Keratinocyte (primary cell): ENCODE data around the gene PNMT. TPM values are rescaled to one million over a fixed set of nuclear protein-coding genes. Genes with fewer than 3 reads are reported as not detected.
A peak's percentile ranks its signal among the peaks of the same experiment; 100 is the strongest.

Source experiments
- DNase-seq: peaks from one replicate; pipeline ENCODE4 v3.0.0-alpha.2; 2011; ENCODE audit warnings: low read depth, missing footprints, low spot score
- FAIRE-seq: peaks from 2 replicates; lab custom pipeline; 2011; peaks lifted over from hg19 to GRCh38; lab: Jason Lieb, UNC
- H2AFZ ChIP-seq: 2 replicates; pipeline ENCODE4 v1.6.0; 2012; ENCODE audit warnings: low read length, control low read depth, inconsistent platforms; ENCODE audit not compliant: control insufficient read depth
- H3K27ac ChIP-seq: 2 replicates; pipeline ENCODE4 v1.5.1; 2011; ENCODE audit warnings: low read length; ENCODE audit not compliant: control insufficient read depth, insufficient read depth
- H3K27me3 ChIP-seq: 3 replicates; pipeline ENCODE4 v1.6.0; 2011; ENCODE audit warnings: low read length; ENCODE audit not compliant: control insufficient read depth, insufficient read depth; ENCODE audit errors: extremely low read depth
- H3K36me3 ChIP-seq, 2 experiments: 2 replicates in 1 of 2; 3 replicates in 1 of 2; pipeline ENCODE4 v1.5.1; 2011; ENCODE audit warnings: low read length in 2 of 2, mild to moderate bottlenecking in 1 of 2; ENCODE audit not compliant: control insufficient read depth in 2 of 2, insufficient read depth in 2 of 2; ENCODE audit errors: extremely low read depth in 1 of 2
- H3K4me1 ChIP-seq: 3 replicates; pipeline ENCODE4 v1.5.1; 2011; ENCODE audit warnings: low read length; ENCODE audit not compliant: control insufficient read depth, insufficient read depth; ENCODE audit errors: extremely low read depth
- H3K4me2 ChIP-seq: 3 replicates; pipeline ENCODE4 v1.6.0; 2011; ENCODE audit warnings: low read depth, low read length; ENCODE audit not compliant: control insufficient read depth, insufficient read depth; ENCODE audit errors: extremely low read depth
- H3K4me3 ChIP-seq, 3 experiments: fragments of 200-600 bp in 1 of 3; sonication (generic) in 1 of 3; 2 replicates in 2 of 3; 3 replicates in 1 of 3; pipeline ENCODE4 v1.5.1; 2011 to 2016; ENCODE audit warnings: low read length in 3 of 3, mild to moderate bottlenecking in 3 of 3, control low read depth in 2 of 3, inconsistent platforms in 1 of 3, low read depth in 1 of 3, mixed read lengths in 1 of 3, mixed run types in 1 of 3, moderate library complexity in 1 of 3; ENCODE audit not compliant: control insufficient read depth in 2 of 3, insufficient read depth in 2 of 3; ENCODE audit errors: extremely low read depth in 1 of 3
- H3K79me2 ChIP-seq: 2 replicates; pipeline ENCODE4 v1.6.0; 2012; ENCODE audit warnings: low read length; ENCODE audit not compliant: control insufficient read depth, insufficient read depth
- H3K9ac ChIP-seq: 3 replicates; pipeline ENCODE4 v1.6.0; 2011; ENCODE audit warnings: low read length; ENCODE audit not compliant: control insufficient read depth, insufficient read depth; ENCODE audit errors: extremely low read depth
- H3K9me1 ChIP-seq: 3 replicates; pipeline ENCODE4 v1.6.0; 2011; ENCODE audit warnings: low read length; ENCODE audit not compliant: control insufficient read depth, insufficient read depth; ENCODE audit errors: extremely low read depth
- H3K9me3 ChIP-seq: 2 replicates; pipeline ENCODE4 v1.5.1; 2012; ENCODE audit warnings: low read depth, low read length; ENCODE audit not compliant: control insufficient read depth
- H4K20me1 ChIP-seq: 3 replicates; pipeline ENCODE4 v1.6.0; 2011; ENCODE audit warnings: low read length; ENCODE audit not compliant: control insufficient read depth, insufficient read depth; ENCODE audit errors: extremely low read depth
- CTCF ChIP-seq, 3 experiments: IDR thresholded peaks in 1 of 3; conservative IDR thresholded peaks in 1 of 3; optimal IDR thresholded peaks in 1 of 3; 2 replicates in 2 of 3; 3 replicates in 1 of 3; pipeline versions ENCODE3 to v1.5.1; 2011; ENCODE audit warnings: low read length in 3 of 3, mild to moderate bottlenecking in 3 of 3, moderate library complexity in 2 of 3, control low read depth in 1 of 3, inconsistent platforms in 1 of 3; ENCODE audit not compliant: insufficient read depth in 2 of 3; ENCODE audit errors: extremely low read depth in 1 of 3
- EZH2 ChIP-seq: IDR thresholded peaks from one replicate; pipeline ENCODE4 v1.6.1; 2012; ENCODE audit warnings: inconsistent platforms, mild to moderate bottlenecking, low read length, moderate library complexity
- dilution Hi-C: fragments of 300-500 bp; cut with MboI; formaldehyde crosslinking; loops from one replicate; pipeline ENCODE4 v1.7.0; 2020; ENCODE audit warnings: low sequenced_read_pairs; ENCODE audit not compliant: extremely low pct_ligation_motif_present
- polyA plus RNA-seq, 5 experiments: library from polyadenylated mRNA; depleted of rRNA in 3 of 5; stranded (reverse) in 3 of 5; stranded (forward) in 1 of 5; unstranded in 1 of 5; fragments of >200 nt; gene quantifications; 1 replicate in 1 of 5; 2 replicates in 3 of 5; 3 replicates in 1 of 5; pipeline versions ENCODE4 v1.2.1 to v1.2.3, GENCODE V29; 2011 to 2012; ENCODE audit warnings: missing spikeins in 2 of 5, low read depth in 1 of 5, low replicate concordance in 1 of 5

Gene PNMT
- polyA plus RNA-seq, 1 donor (not counting 4 experiments of a cell fraction or from before 2014, with no cell fraction given) = not detected

GRCh38 chr17:39704821-39705551 is 36.7 kb downstream of the PNMT start:
- H3K9ac ChIP-seq = no peak overlapping the region
- H3K27ac ChIP-seq = no peak overlapping the region
- H3K9me3 ChIP-seq = no peaks in the 10 kb centered on the region
- dilution Hi-C loops = no loop called here
- no peak overlapping the region for H3K4me3 ChIP-seq
- DNase-seq = no peak
- TF ChIP-seq EZH2 (no peak), CTCF (optimal IDR thresholded peaks at IDR 0.05 in 1 of 3, IDR thresholded peaks at IDR 0.05 in 1 of 3, conservative IDR thresholded peaks at IDR 0.05 in 1 of 3; ENCODE audit: extremely low read depth in 1 of 3, insufficient read depth in 2 of 3, low read length in 3 of 3) (peak; percentile 43 to 77 (median 62))
- peaks cover 4% of the 10 kb centered on the region for H3K9me1 ChIP-seq
- peak overlapping the region; percentile 68 for H3K4me2 ChIP-seq
- H3K27me3 ChIP-seq = no peaks in the 10 kb centered on the region
- peak; percentile 26 for FAIRE-seq
- H3K79me2 ChIP-seq = peaks cover 22% of the 10 kb centered on the region
- H4K20me1 ChIP-seq = no peaks in the 10 kb centered on the region
- H3K36me3 ChIP-seq = peaks cover 0 to 24% of the 10 kb centered on the region in 2 experiments
- H2AFZ ChIP-seq = no peak overlapping the region
- peaks cover 34% of the 10 kb centered on the region for H3K4me1 ChIP-seq

- Histone ChIP-seq H4K20me1 (no peaks in the 10 kb centered on the region), H2AFZ (no peak overlapping the region), H3K79me2 (peaks cover 22% of the 10 kb centered on the region), H3K27me3 (no peaks in the 10 kb centered on the region), H3K4me2 (peak overlapping the region; percentile 68), H3K9me1 (peaks cover 4% of the 10 kb centered on the region), H3K4me3 (peak overlapping the region in 1 of 3 experiments; percentile 23), H3K9ac (peak overlapping the region; percentile 39), H3K4me1 (peaks cover 34% of the 10 kb centered on the region), H3K9me3 (no peaks in the 10 kb centered on the region), H3K36me3 (peaks cover 0 to 29% of the 10 kb centered on the region in 2 experiments), H3K27ac (peak overlapping the region; percentile 22)
- DNase-seq (no peak), FAIRE-seq (peak; percentile 90)
- TF ChIP-seq CTCF (optimal IDR thresholded peaks at IDR 0.05 in 1 of 3, IDR thresholded peaks at IDR 0.05 in 1 of 3, conservative IDR thresholded peaks at IDR 0.05 in 1 of 3; ENCODE audit: extremely low read depth in 1 of 3, insufficient read depth in 2 of 3, low read length in 3 of 3) (no peak), EZH2 (no peak)
- dilution Hi-C loops = no loop called here
These were observed 37.6 kb downstream of the PNMT start for GRCh38 chr17:39705786-39706348.
